ENCODE measurements around the gene AARS2. TPM values are rescaled to one million over a fixed set of nuclear protein-coding genes. Genes with fewer than 3 reads are reported as not detected.

Gene AARS2
- total and polyA plus RNA-seq, 10 of the 15 experiments (the other 5 are each of a cell fraction or from before 2014, with no cell fraction given): 0.71 to 18.3 (median 12.7) TPM

GRCh38 chr6:44257025-44257752 is 56.0 kb downstream of the AARS2 start, which contains the start of gene SLC35B2 (continued):
- TF ChIP-seq, protein P1, sequence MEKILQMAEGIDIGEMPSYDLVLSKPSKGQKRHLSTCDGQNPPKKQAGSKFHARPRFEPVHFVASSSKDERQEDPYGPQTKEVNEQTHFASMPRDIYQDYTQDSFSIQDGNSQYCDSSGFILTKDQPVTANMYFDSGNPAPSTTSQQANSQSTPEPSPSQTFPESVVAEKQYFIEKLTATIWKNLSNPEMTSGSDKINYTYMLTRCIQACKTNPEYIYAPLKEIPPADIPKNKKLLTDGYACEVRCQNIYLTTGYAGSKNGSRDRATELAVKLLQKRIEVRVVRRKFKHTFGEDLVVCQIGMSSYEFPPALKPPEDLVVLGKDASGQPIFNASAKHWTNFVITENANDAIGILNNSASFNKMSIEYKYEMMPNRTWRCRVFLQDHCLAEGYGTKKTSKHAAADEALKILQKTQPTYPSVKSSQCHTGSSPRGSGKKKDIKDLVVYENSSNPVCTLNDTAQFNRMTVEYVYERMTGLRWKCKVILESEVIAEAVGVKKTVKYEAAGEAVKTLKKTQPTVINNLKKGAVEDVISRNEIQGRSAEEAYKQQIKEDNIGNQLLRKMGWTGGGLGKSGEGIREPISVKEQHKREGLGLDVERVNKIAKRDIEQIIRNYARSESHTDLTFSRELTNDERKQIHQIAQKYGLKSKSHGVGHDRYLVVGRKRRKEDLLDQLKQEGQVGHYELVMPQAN (conservative IDR thresholded peaks at IDR 0.05): peak; percentile 90
- peak; percentile 70 for TF ChIP-seq LARP7 (IDR thresholded peaks at IDR 0.05)
- TF ChIP-seq, protein P2, sequence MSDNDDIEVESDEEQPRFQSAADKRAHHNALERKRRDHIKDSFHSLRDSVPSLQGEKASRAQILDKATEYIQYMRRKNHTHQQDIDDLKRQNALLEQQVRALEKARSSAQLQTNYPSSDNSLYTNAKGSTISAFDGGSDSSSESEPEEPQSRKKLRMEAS (IDR thresholded peaks at IDR 0.05; ENCODE audit: low read depth, low read length): peak; percentile 91
- TF ChIP-seq, protein P3, sequence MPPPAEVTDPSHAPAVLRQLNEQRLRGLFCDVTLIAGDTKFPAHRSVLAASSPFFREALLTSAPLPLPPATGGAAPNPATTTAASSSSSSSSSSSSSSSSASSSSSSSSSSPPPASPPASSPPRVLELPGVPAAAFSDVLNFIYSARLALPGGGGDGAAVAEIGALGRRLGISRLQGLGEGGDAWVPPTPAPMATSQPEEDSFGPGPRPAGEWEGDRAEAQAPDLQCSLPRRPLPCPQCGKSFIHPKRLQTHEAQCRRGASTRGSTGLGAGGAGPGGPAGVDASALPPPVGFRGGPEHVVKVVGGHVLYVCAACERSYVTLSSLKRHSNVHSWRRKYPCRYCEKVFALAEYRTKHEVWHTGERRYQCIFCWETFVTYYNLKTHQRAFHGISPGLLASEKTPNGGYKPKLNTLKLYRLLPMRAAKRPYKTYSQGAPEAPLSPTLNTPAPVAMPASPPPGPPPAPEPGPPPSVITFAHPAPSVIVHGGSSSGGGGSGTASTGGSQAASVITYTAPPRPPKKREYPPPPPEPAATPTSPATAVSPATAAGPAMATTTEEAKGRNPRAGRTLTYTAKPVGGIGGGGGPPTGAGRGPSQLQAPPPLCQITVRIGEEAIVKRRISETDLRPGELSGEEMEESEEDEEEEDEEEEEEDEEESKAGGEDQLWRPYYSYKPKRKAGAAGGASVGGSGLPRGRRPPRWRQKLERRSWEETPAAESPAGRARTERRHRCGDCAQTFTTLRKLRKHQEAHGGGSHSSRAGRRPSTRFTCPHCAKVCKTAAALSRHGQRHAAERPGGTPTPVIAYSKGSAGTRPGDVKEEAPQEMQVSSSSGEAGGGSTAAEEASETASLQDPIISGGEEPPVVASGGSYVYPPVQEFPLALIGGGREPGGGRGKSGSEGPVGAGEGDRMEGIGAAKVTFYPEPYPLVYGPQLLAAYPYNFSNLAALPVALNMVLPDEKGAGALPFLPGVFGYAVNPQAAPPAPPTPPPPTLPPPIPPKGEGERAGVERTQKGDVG (CRISPR knock-in tag; IDR thresholded peaks at IDR 0.05): peak; percentile 73
- no peak for TF ChIP-seq IKZF1 (conservative IDR thresholded peaks at IDR 0.05)
- TF ChIP-seq RFX5 (IDR thresholded peaks at IDR 0.05; ENCODE audit: low read depth, low read length): peak; percentile 14; the same call in 1 of the 2 replicates
- peak; percentile 34; the same call in 1 of the 2 replicates for TF ChIP-seq TBL1XR1 (IDR thresholded peaks at IDR 0.05; ENCODE audit: low read depth, low read length)
- peak; percentile 87 for TF ChIP-seq SMARCA5 (IDR thresholded peaks at IDR 0.05)
- no peak for TF ChIP-seq CREM (IDR thresholded peaks at IDR 0.05; ENCODE audit: low read depth)
- peak; percentile 34; the same call in 1 of the 2 replicates for TF ChIP-seq NR2C1 (IDR thresholded peaks at IDR 0.05)
- no peak; the same call in 1 of the 2 replicates for TF ChIP-seq POLR2AphosphoS5 (IDR thresholded peaks at IDR 0.05; ENCODE audit: low read length)
- TF ChIP-seq CBFB (IDR thresholded peaks at IDR 0.05; ENCODE audit: low read depth): 0 out of 2 replicates have a peak, but pooled peaks have one; percentile 20
- peak; percentile 94 to 99 for TF ChIP-seq BHLHE40 (IDR thresholded peaks at IDR 0.05; ENCODE audit: borderline replicate concordance in 1 of 2, low read depth in 2 of 2, low read length in 1 of 2)
- TF ChIP-seq, protein P4, sequence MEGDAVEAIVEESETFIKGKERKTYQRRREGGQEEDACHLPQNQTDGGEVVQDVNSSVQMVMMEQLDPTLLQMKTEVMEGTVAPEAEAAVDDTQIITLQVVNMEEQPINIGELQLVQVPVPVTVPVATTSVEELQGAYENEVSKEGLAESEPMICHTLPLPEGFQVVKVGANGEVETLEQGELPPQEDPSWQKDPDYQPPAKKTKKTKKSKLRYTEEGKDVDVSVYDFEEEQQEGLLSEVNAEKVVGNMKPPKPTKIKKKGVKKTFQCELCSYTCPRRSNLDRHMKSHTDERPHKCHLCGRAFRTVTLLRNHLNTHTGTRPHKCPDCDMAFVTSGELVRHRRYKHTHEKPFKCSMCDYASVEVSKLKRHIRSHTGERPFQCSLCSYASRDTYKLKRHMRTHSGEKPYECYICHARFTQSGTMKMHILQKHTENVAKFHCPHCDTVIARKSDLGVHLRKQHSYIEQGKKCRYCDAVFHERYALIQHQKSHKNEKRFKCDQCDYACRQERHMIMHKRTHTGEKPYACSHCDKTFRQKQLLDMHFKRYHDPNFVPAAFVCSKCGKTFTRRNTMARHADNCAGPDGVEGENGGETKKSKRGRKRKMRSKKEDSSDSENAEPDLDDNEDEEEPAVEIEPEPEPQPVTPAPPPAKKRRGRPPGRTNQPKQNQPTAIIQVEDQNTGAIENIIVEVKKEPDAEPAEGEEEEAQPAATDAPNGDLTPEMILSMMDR (IDR thresholded peaks at IDR 0.05 in 2 of 3, conservative IDR thresholded peaks at IDR 0.05 in 1 of 3; ENCODE audit: control insufficient read depth in 2 of 3, extremely low read depth in 1 of 3, insufficient read depth in 1 of 3, low read depth in 3 of 3, low read length in 3 of 3): peak; percentile 53 to 69 (median 54); a peak in 5 of 6 replicates
